Endothelial cell of coronary artery (primary cell): ENCODE results near the gene PSMD12. TPM values are rescaled to one million over a fixed set of nuclear protein-coding genes. Genes with fewer than 3 reads are reported as not detected.

Experiments used
- total RNA-seq: library from RNA; depleted of rRNA; stranded (reverse); fragments of >200 nt; gene quantifications from 2 replicates; pipeline ENCODE4 v1.2.3, GENCODE V29; 2014

PSMD12 gene
- 26.2 and 29.4 TPM in 2 replicates for total RNA-seq

GRCh38 chr17:67366193-67367157, at the start of gene PSMD12:
Gene PSMD12, minus strand, starts transcription at chr17:67366577. Its CDS starts 58 bp downstream, at chr17:67366519.

GRCh38 chr17:67376737-67377487, 10.5 kb upstream of the PSMD12 start, which contains the start of gene PITPNC1:
Gene PITPNC1, plus strand, starts transcription at chr17:67377281.

Other genes starting within 250 kb of the PSMD12 start
- 34.9 and 45.7 TPM in 2 replicates for gene HELZ, start 121.4 kb downstream of the PSMD12 start, total RNA-seq
- gene PITPNC1, start 10.7 kb upstream of the PSMD12 start, total RNA-seq = 5.8 and 9.3 TPM in 2 replicates